ENCODE data around the gene SRSF8.
"Not testable (repeated sequence)": the region's sequence is repeated elsewhere in the genome, so short reads cannot be mapped to it uniquely, and the experiment has no call there.

The SRSF8 gene

DNA sequence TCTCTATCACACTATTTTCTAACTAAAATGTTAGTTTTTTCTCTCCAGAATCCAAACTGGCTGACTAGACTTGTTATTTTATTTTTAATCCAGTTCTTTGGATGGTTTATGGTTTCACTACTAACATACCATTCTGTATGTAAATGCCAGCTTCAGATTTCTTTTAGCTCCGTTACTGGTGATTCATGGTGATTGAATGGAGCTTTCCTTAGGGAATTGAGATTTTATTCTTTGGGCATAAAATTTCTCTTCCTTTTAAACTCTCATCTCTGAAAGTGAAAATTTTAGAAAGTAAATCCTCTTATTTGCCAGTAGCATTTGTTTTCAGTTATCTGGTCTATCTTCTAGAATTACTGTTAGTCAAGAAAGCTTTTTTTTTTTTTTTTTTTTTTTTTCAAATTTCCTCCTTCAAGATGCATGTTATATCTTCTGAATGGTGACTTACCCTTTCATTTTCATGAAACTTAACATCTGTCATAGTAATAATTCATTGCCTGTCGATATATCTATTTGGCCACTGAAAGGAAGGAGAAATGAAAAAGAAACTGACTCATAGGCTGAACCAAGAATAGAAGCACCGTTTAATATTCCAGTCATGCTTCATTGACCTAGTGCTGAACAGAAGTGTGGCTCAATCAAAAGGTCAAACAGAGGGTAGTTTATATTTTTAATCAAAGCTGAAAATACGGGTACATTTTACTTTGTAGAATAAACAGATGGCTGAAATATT is 29.3 kb downstream of the SRSF8 start:
- no peak for DNase-seq (ENCODE audit: low read depth in 2 of 2)

DNA sequence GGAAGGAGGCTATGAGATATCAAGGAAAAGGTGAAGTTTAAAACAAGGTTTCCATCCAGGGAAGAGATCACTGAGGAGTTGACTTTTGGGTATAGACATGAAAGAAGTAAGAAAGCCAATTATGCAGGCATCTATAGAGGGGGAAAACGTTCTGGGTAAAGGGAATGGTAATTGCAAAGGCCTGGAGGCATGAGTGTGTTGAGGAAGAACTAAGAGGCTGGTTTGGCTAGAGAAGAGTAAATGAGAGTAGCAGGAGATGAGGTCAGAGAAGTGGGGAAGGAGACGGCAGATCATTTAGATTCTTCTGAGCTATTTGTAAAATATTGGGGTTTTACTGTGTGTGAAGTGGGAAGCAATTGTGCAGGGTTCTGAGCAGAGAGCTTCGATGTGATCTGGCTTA is 30.5 kb downstream of the SRSF8 start:
- no peak for DNase-seq (ENCODE audit: low read depth in 2 of 2)

DNA sequence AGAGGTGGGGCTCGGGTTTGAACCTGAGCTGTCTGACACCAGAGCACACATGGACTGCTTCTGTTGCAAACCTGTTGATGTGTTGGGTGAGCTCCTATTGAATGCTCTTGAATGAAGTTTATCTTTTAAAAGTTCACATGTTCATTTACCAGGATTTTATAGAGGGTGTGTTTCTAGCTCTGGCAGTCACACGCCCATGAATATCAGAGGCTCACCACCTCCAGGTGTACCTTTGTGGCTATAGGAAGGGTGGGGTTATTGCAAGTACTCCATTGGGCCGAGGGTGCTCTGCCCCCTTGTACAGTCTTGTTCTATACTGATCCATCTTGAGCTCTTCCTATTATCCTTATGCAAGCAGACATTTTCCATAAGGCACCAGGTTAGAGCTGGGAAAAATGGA is 32.1 kb downstream of the SRSF8 start:
- DNase-seq (ENCODE audit: low read depth in 2 of 2) = no peak

DNA sequence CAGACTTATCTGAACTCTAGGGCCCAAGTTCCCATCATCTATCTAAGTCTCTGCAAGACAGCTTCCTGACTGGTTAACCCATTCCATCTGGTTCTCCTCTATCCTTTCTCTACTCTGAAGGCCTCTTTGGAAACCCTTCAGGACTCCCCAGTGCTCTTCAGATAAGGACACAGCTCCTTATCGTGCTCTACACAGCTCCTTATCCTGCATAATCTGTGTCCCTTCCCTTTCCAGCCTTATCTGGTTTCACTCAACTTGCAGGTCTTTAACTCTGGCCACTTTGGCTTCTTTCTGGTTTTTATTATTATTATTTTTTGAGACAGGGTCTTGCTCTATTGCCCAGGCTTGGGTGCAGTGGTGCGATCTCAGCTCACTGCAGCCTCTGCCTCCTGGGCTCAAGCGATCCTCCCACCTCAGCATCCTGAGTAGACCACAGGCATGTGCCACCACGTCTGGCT is 33.5 kb downstream of the SRSF8 start:
- no peak for DNase-seq (ENCODE audit: low read depth in 2 of 2)

DNA sequence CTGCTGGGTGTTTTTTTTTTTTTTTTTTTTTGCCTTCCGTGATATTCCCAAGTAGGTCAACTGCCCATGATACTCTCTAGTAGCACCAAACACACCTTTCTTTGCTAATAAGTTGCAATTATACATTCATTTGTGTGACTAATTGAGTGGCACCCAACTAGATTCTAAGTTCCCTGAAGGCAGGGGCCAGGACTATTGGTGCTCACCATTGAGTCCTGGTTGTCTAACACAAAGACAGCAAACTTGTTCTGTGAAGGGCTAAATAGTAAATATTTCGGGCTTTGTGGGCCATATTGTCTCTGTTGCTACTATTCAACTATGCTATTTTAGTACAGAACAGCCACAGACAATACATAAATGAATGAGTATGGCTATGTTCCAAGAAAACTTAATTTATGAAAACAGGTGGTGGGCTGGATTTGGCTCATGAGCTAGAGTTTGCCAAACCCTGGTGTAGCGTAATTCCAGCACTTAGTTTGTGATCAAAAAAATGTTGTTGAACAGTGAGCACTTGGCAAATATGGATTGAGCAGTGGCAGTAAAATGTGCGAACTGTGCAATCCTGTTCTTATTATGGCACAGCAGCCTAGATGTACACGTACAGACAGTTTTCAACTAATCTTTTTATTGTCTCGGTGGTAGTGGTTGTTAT is 34.3 kb downstream of the SRSF8 start:
- no peak for DNase-seq (ENCODE audit: low read depth in 2 of 2)

DNA sequence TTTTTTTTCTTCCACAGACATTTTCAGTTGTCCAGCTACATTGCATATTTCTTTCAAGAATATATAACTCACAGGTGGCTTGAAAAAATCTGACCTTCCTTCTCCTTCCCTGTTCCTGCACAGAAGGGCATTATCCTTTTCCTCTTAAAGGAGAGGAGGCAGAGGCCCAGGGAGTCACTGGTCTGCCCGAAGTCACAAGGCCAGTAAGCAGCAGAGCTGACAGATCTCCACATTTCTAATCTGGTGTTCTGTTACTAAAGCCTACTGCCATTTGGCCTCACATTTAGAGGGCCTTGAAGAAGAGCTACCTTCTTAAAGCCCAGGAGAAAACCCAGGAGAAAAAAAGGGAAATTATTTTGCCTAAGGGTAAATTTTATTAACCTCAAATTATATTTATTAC is 35.2 kb downstream of the SRSF8 start:
- no peak for DNase-seq (ENCODE audit: low read depth in 2 of 2)

DNA sequence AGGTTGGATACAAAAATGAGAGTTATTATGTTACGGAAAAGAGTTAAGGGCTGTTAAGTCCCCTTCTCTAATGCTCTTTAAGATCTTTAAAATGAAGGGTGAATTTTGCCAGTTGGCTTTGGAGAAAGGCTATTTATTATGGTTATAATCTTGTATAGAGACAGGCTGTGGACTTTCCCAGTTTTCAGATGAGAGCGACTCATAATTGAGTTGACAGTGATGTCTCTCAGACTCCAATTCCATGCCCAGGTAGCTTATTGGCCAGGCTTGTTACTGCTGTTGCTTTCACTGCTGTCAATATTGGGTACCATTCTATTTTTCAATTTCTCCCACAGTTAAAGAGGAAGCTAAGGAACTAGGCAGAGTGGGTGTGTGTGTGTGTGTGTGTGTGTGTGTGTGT is 36.0 kb downstream of the SRSF8 start:
- no peak for DNase-seq (ENCODE audit: low read depth in 2 of 2)

DNA sequence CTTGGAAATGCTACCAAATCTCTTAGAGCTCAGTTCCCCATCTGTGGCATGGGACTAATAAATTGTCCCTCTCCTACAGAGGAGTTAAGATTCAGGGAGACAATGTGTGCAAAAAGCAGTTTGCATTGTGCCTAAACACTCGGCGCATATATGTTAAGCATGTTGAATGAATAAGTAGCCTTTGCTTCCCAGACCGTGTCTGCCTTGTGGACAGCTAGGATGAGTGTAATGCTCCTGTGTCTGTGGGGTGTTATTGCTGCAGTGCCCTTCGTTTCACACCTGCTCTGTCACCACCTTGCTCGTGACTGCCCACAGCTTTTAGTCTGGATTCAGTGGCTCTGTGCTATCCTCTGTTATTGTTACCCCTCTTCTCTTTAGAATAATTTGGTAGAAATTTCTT is 37.0 kb downstream of the SRSF8 start:
- no peak for DNase-seq (ENCODE audit: low read depth in 2 of 2)

DNA sequence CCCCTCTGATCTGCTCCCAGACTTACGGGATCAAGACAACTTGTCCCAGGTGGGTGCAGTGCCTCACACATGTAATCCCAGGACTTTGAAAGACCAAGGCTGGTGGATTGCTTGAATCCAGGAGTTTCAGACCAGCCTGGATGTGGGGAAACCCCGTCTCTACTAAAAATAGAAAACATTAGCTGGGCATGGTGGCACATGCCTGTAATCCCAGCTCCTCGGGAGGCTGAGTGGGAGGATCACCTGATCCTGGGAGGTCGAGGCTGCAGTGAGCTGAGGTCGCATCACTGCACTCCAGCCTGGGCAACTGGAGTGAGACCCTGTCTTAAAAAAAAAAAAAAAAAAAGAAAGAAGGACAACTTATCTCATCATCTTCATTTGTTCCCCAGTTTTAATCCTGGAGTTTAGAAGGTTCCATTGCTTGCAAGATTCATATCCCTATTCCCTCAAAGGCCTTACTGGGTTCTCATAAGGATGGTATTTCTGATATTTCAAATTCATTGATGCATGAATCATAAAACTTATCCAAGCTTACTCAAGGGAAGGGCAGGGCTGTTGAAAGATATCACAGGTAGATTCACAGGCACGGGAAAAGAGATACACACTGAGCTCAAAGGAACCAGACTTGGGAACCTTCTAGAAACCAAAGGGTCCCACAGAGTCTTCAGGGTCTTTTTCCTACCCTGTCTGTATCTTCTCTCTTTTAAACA is 37.6 kb downstream of the SRSF8 start:
- no peak for DNase-seq (ENCODE audit: low read depth in 2 of 2)

DNA sequence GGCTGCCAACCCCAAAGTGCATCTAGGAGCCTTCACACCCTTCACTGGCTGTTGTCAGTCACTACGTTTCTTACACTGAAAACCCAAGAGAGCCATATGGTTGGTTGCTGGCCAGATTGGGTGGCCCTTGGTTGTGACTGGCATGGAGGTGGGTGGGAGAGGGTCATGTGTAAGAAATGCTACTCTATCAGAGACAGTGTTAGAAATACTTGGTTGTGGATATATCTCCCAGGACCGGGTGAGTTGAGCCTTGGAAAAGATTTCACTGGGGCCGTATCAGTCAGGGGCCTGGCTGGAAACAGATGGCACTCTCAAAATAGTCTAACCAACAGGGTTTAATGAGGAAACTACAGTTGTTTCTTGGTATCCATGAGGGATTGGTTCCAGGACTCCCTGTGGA is 38.1 kb downstream of the SRSF8 start:
- DNase-seq (ENCODE audit: low read depth in 2 of 2) = no peak

DNA sequence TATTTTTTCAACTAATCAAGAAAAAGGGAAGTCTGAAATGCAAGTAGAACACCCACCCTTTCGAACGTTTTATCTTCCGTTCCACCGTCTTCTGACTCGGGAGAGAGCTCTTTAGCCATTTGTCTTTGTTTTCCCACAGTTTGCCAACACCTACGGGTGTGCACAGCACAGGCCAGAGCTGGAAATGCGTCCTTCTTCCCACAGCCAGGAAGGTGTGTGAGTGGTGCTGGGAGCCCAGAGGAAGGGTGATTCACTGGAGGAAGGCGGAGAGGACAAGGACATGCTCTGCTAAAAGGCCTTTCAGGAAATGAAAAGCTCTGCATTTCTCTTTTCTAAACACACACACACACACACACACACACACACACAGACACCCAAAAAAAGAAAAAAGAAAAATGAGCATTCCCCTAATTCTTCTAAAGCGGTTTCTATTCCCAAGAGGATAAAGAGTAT is 41.5 kb downstream of the SRSF8 start:
- no peak for DNase-seq (ENCODE audit: low read depth in 2 of 2)

DNA sequence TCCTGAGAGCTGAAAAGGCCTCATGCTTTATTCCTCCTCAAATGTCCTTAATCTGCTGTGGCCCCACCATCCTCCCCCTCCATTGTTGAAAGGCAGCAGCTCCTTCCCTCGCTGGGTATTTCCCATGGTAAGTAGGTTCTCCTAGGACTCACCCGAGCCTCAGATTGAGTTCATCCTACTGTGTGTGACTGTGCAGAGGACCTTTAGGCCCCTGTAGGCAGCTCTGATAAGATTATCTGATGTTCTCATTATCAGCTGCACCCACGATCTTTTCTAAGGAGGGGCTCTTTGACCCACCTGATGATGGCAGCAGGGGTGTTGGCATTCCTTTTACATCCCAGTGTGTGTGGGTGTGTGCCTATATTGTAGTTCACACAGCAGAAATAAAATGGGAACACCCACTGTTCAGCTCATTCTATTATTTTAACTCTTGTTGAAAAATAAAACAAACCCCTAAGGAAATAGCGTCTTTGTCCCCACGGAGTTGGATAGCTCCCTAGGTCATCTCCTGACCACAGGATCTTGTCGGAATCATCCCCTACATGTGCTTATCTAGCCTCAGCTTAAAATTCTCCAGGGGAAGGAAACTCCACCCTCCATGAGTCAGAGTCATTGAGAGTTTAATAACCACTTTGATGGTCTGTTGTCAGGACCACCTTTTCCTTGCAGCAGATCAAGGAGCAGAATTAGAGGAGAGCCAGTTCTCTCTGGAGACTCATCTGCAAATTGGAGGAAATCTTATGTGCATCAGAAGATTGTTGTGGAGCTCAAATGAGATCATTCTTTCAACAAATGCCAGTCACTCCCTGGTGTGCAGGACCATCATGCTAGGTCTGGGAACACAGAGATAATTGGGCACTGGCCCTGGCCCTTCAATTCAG is 42.2 kb downstream of the SRSF8 start:
- no peak for DNase-seq (ENCODE audit: low read depth in 2 of 2)

DNA sequence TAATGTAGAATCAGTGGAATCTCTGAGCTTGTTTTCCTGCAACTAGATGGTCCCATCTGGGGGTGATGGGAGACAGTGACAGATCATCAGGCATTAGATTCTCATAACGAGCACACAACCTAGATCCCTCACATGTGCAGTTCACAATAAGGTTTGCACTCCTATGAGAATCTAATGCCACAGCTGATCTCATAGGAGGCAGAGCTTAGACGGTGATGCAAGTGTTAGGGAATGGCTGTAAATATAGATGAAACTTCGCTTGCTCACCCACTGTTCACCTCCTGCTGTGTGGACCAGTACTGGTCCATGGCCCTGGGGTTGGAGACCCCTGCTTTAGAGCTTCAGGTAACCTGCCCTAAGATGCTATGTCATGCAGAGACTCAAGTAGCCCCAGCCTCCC is 44.8 kb downstream of the SRSF8 start:
- not testable (repeated sequence) for DNase-seq (ENCODE audit: low read depth in 2 of 2)

DNA sequence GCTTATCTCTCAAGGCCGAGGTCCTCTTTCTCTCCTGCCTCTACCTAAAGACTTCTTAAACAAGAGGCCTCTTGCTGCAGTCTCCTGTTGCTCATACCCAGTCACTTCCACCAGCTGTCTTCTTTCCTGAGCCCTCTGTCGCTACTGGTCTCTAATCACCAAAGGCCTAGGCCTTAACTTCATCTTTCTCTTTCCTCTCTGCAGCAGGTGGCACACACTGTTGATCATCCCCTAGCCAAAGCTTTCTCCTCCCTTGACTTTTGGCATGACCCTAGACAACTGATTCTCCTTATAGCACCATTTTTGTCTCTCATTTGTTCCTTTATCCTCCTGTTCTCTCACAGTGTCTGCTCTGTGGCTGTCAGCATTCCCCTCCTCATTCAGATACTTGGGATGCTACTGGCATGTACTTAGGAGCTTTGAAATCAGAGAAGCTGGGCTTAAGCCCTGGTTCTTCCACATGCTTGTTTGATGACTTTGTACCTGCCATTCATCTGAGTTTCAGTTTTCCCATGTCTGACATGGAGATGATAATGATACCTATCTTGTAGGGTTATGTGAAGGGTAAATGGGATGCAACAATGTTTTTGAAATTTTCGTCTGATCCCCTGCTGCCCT is 45.3 kb downstream of the SRSF8 start:
- no peak for DNase-seq (ENCODE audit: low read depth in 2 of 2)

DNA sequence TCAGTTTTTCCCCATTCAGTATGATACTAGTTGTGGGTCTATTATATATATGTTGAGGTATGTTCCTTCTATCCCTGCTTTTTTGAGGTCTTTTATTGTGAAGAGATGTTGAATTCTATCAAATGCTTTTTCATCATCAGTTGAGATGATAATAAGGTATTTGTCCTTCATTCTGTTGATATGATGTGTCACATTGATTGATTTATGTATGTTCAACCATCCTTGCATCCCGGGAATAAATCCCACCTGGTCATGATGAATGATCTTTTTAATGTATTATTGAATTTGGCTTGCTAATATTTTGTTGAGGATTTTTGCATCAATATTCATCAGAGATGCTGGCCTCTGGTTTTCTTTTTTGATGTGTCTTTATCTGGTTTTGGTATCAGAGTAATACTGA is 48.9 kb downstream of the SRSF8 start:
- no peak for DNase-seq (ENCODE audit: low read depth in 2 of 2)

DNA sequence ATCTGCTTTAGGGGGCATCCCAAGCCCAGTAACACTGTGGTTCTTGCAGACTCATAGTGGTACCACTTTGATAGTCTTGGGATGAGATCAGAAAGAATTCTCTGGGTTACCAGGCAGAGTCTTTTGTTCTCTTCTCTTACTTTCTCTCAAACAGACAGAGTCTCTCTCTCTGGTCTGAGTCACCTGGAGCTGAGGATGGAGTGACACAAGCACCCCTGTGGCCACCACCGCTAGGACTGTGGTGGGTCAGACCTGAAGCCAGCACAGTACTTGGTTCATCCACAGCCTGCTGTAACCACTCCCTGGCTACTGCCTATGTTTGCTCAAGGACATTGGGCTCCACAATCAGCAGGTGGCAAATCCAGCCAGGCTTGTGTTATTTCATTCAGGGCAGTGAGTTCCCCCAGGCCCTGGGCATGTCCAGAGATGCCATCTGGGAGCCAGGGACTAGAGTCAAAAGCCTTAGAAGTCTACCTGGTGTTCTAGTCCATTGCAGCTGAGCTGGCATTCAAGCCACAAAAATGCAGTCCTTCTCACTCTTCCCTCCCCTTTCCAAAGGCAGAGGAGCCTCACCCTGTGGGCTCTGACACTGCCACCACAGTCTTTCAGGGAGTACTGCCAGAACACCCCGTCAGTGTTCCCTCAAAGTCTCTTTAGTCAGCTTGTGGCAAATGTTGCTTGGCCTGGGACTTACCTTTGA is 52.8 kb downstream of the SRSF8 start:
- no peak for DNase-seq (ENCODE audit: low read depth in 2 of 2)
